Astrocyte of the spinal cord (primary cell): ENCODE measurements around the gene SORCS2.

ENCODE experiments used
- DNase-seq: peaks from one replicate; pipeline ENCODE4 v3.0.0; 2011; ENCODE audit warnings: low read depth, low spot score
- H3K4me3 ChIP-seq: 2 replicates; pipeline ENCODE4 v1.5.1; 2011; ENCODE audit warnings: low read depth, mild to moderate bottlenecking, low read length, moderate library complexity
- CTCF ChIP-seq: IDR thresholded peaks from 2 replicates; pipeline ENCODE4 v1.5.1; 2012; ENCODE audit warnings: low read depth, mild to moderate bottlenecking, low read length, inconsistent platforms
- in situ Hi-C: cut with HindIII; loops from 2 replicates; pipeline ENCODE4 v1.10.0; 2017; ENCODE audit warnings: low sequenced_read_pairs

SORCS2 gene

DNA sequence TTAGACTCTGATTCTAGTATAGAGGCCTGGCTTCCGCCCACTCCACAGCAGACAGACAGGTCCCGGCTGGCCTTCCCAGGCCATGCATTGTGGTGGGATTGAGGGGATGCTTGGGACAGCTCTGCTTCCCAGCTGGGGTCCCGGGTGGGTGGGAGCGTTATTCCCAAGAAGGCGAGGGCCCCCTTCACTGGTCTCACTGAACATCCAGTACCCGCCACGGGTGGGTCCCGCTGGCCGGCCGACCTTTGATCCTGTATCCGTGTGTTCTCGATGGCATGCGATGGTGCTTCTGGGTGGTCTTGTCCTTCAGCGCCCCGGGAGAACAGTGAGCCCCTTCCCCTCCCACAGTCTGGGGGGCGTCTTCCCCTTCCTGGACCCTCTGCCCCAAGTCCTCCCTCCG, 515.9 kb downstream of the SORCS2 start:
- in situ Hi-C loops: no loop called here
- no peak overlapping the region for H3K4me3 ChIP-seq
- TF ChIP-seq CTCF: no peak
- no peak for DNase-seq

DNA sequence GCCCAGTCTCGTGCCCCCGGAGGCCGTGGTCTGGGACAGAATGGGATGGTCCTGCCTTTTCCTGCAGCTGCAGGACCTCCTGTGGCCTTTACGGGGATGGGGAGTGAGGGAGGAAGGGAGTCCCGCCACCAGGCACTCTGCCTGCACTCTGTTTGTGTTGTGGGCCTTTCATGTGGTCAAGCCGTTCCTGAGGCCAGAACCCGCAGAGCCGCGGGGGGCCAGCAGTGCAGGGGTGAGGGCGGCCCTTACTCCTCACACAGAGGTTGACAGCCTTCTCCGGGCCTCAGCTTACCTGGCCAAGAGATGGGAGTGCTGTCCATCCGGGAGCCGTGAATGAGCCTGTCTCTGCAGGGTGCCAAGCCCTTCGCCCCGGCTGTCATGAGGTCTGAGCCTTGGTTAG, 516.6 kb downstream of the SORCS2 start:
- DNase-seq: peak; percentile 62
- no peak for TF ChIP-seq CTCF
- H3K4me3 ChIP-seq: no peak overlapping the region
- in situ Hi-C loops: no loop called here

- TF ChIP-seq CTCF: no peak
- H3K4me3 ChIP-seq: no peak overlapping the region
- in situ Hi-C loops: no loop called here
- no peak for DNase-seq
Observed at GRCh38 chr4:7709431-7709830, 517.1 kb downstream of the SORCS2 start.

DNA sequence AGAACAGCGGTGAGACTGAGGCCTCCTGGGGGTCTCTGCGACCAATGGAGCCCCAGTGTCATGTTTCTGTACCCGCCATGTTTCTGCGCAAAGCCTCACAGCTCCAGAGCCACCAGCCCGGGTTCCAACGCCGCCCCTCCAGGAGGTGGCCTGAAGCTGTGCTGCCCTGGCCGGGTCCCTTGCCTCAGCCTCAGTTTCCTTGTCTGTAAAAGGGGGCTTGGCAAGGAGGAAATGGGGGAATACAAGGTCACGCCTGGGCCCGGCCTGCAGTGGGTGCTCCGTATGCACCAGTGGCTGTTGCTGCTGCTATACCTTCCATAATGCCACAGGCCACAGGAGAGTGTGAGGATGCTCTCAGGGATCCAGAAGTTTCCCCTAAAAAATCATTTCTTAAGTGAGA, 517.8 kb downstream of the SORCS2 start:
- in situ Hi-C loops: no loop called here
- DNase-seq: no peak
- TF ChIP-seq CTCF: no peak
- H3K4me3 ChIP-seq: no peak overlapping the region

DNA sequence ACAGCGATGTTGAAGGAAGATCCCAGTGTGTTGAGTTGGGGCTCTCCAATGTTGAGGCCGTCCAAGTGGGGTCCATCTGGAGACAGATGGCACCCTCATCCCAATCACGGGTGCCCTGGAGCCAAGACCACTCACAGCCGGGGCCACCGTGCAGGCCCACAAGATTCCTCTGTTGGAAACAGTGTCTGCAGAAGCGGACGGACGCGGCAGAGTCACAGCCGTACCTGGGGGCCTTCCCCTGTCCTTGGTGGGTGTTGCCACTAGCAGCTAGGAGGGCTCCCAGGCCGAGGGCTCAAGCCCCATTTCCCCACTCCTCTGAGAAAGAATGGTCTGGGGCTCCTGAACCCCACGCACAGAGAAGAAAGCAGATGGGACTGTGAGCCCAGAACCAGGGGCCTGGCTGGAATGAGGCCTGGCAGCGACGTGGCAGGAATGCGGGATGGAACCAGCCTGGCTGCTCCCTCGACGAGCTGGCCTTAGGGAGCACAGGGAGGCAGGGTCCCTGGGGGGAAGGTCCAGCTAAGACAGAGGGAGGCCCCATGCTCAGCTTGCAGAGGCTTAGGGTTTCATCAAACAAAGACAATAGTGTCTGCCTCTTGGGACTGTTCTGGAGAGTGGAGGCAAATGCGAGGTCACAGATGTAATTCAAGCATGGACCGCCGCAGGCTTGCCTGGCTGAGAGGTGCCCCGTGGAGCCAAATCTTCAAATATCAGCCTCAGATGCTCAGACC, 518.4 kb downstream of the SORCS2 start:
- in situ Hi-C loops: no loop called here
- H3K4me3 ChIP-seq: no peak overlapping the region

GRCh38 chr4:7711307-7711963, 519.1 kb downstream of the SORCS2 start:
- in situ Hi-C loops: no loop called here
- TF ChIP-seq CTCF: no peak
- no peak for DNase-seq
- H3K4me3 ChIP-seq: no peak overlapping the region

More for the DNA sequence above, 518.4 kb downstream of the SORCS2 start:
- no peak for DNase-seq
- no peak for TF ChIP-seq CTCF
